Lung (tissue), 13 donors: ENCODE results near the gene PIK3AP1. TPM values are rescaled to one million over a fixed set of nuclear protein-coding genes. Genes with fewer than 3 reads are reported as not detected.
"Not testable (repeated sequence)": the region's sequence is repeated elsewhere in the genome, so short reads cannot be mapped to it uniquely, and the experiment has no call there.

ENCODE experiments used
- ATAC-seq: fragments of 200-7000 bp; cut with Tn5 transposase; one replicate; pipeline ENCODE4 v1.9.1; 2020; ENCODE audit warnings: moderate number of reproducible peaks; ENCODE audit not compliant: insufficient read depth, low FRiP score
- DNase-seq, 3 donors: peaks; one replicate each; pipeline ENCODE4 v3.0.0-alpha.2; 2013 to 2017
- H3K27ac ChIP-seq, 2 donors: one replicate each; pipeline ENCODE4 v1.5.1; 2013; ENCODE audit warnings: mild to moderate bottlenecking in 2 of 2, moderate library complexity in 2 of 2, control low read depth in 1 of 2, inconsistent platforms in 1 of 2, low read depth in 1 of 2, low read length in 1 of 2
- H3K27me3 ChIP-seq, 3 donors: one replicate each; pipeline ENCODE4 v1.5.1; 2013; ENCODE audit warnings: low read length in 2 of 3; ENCODE audit not compliant: control insufficient read depth in 3 of 3, insufficient read depth in 3 of 3
- H3K36me3 ChIP-seq, 4 donors: one replicate each; pipeline ENCODE4 v1.5.1; 2013; ENCODE audit warnings: low read length in 4 of 4, mild to moderate bottlenecking in 1 of 4, moderate library complexity in 1 of 4; ENCODE audit not compliant: control insufficient read depth in 4 of 4, insufficient read depth in 4 of 4
- H3K4me1 ChIP-seq, 5 donors: one replicate each; pipeline ENCODE4 v1.5.1; 2013; ENCODE audit warnings: low read length in 5 of 5, mild to moderate bottlenecking in 2 of 5, moderate library complexity in 1 of 5; ENCODE audit not compliant: control insufficient read depth in 5 of 5, insufficient read depth in 5 of 5
- H3K4me3 ChIP-seq: one replicate; pipeline ENCODE4 v1.5.1; 2013; ENCODE audit warnings: mild to moderate bottlenecking, control low read depth, moderate library complexity
- H3K9ac ChIP-seq, 2 donors: one replicate each; pipeline ENCODE4 v1.5.1; 2013; ENCODE audit warnings: low read length in 2 of 2, control low read depth in 1 of 2; ENCODE audit not compliant: insufficient read depth in 1 of 2
- H3K9me3 ChIP-seq, 4 donors: one replicate each; pipeline ENCODE4 v1.5.1; 2013; ENCODE audit warnings: low read length in 3 of 4, mild to moderate bottlenecking in 1 of 4, moderate library complexity in 1 of 4; ENCODE audit not compliant: control insufficient read depth in 4 of 4, insufficient read depth in 3 of 4
- CTCF ChIP-seq: IDR thresholded peaks from 2 replicates; pipeline ENCODE4 v1.5.1; 2012; ENCODE audit warnings: mild to moderate bottlenecking; ENCODE audit errors: control extremely low read depth, extremely low read depth
- WGBS, 2 donors: extraction: QIAGEN DNeasy Blood & Tissue Kit; methylation state at CpG; one replicate each; pipeline ENCODE4 v1.1.7; 2013; 5-methylcytosine and 5-hydroxymethylcytosine counted together
- polyA plus RNA-seq, 2 donors: library from polyadenylated mRNA; stranded (reverse); fragments of 200-250 nt; gene quantifications; one replicate each; pipeline ENCODE4 v1.2.1, GENCODE V29; 2013
- small RNA-seq: library from RNA; depleted of rRNA; stranded (forward); fragments of <200 nt; gene quantifications from one replicate; pipeline ENCODE3, GENCODE V24; 2014; ENCODE audit warnings: low replicate concordance
- total RNA-seq, 2 donors: library from RNA; depleted of rRNA in 1 of 2; stranded (reverse); fragments of >200 nt in 1 of 2; gene quantifications; one replicate each; pipeline ENCODE4 v1.2.1, GENCODE V29; 2014 to 2021
- donor health status: control.
- donor health status: control.
- donor health status: Bipolar disorder and iron deficiency.
- donor health status: healthy.
- donor health status: DM: yes; HTN: yes; CAD: no.

The PIK3AP1 gene
- total and polyA plus RNA-seq, 4 donors, result 7.3 to 120 (median 30.4) TPM

GRCh38 chr10:96555330-96555729 lies 165.0 kb downstream of the PIK3AP1 start:
- H3K27ac ChIP-seq, result no peak overlapping the region
- 95 to 96% methylated on average over 3 of the region's 3 CpGs for WGBS, 2 donors
- no peak overlapping the region for H3K4me3 ChIP-seq
- peaks cover 12 to 34% (median 25%) of the 10 kb centered on the region in 4 donors for H3K36me3 ChIP-seq
- ATAC-seq (no peak), DNase-seq (no peak)
- no peak overlapping the region for H3K9ac ChIP-seq
- no peak for TF ChIP-seq CTCF
- no peaks in the 10 kb centered on the region for H3K4me1 ChIP-seq
- no peaks in the 10 kb centered on the region for H3K9me3 ChIP-seq
- no peaks in the 10 kb centered on the region for H3K27me3 ChIP-seq

GRCh38 chr10:96548589-96548988 lies 171.7 kb downstream of the PIK3AP1 start:
- TF ChIP-seq CTCF, result no peak
- no peaks in the 10 kb centered on the region for H3K4me1 ChIP-seq
- H3K27me3 ChIP-seq, result no peaks in the 10 kb centered on the region
- no peaks in the 10 kb centered on the region for H3K9me3 ChIP-seq
- H3K27ac ChIP-seq, result no peak overlapping the region
- no peak overlapping the region for H3K4me3 ChIP-seq
- H3K9ac ChIP-seq, result no peak overlapping the region
- WGBS, 2 donors, result 90 to 94% methylated on average over 5 of the region's 5 CpGs
- DNase-seq (peak in 2 of 3 donors; percentile 32 to 44), ATAC-seq (no peak)
- H3K36me3 ChIP-seq, result peaks cover 6 to 25% (median 14%) of the 10 kb centered on the region in 4 donors

GRCh38 chr10:96545558-96545957 lies 174.8 kb downstream of the PIK3AP1 start:
- 97 to 98% methylated on average over 10 of the region's 10 CpGs for WGBS, 2 donors
- H3K4me1 ChIP-seq, ATAC-seq, DNase-seq, H3K9ac ChIP-seq, H3K9me3 ChIP-seq, H3K27me3 ChIP-seq, H3K4me3 ChIP-seq, H3K27ac ChIP-seq: not testable (repeated sequence)
- H3K36me3 ChIP-seq, result peaks cover 4 to 21% (median 12%) of the 10 kb centered on the region in 4 donors

Small RNA genes lying within 50 kb of the gene (small RNA-seq; reads per million reads assigned to genes)
- not detected for gene RNA5SP324
- gene RNU6-1274P, result not detected

Other genes starting within 250 kb of the PIK3AP1 start
- gene TLL2, start 206.6 kb downstream of the PIK3AP1 start, total RNA-seq, result under 1 TPM; 0.12 to 0.23 TPM
- gene TLL2, start 206.6 kb downstream of the PIK3AP1 start, polyA plus RNA-seq, result under 1 TPM; 0.07 to 0.08 TPM
- 100 to 1,000 TPM in 1 of 2 donors, 10 to 100 TPM in 1; 89.5 to 103 TPM for gene TM9SF3, start 133.5 kb downstream of the PIK3AP1 start, total RNA-seq
- 10 to 100 TPM; 24.4 to 44.0 TPM for gene TM9SF3, start 133.5 kb downstream of the PIK3AP1 start, polyA plus RNA-seq
- gene LCOR, start 111.8 kb upstream of the PIK3AP1 start, total RNA-seq, result 10 to 100 TPM; 28.3 to 68.4 TPM
- gene LCOR, start 111.8 kb upstream of the PIK3AP1 start, polyA plus RNA-seq, result 1 to 10 TPM; 3.3 to 7.4 TPM